Measurements from ENCODE around the gene GID4.

GID4 gene

DNA sequence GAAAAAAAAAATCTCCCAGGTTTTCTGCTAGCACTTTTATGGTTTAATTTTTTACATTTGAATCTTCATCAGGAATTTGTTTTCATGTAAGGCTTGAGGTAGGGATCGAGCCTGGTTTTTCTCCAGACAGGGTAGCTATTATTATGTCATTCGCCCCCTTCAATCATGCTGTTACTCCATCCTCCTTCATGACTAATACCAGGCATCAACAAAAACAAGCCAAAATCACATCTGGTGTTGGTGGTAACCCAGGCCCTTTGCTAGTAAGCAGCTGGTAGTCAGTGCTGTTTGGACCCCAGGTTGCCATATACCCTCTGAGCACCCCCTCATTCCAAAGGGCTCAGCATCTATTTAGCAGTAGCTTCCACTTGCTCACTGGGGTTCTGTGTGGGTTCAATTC is 37.0 kb upstream of the GID4 start:
- peaks cover 0 to 7% of the 10 kb centered on the region in 2 donors for H3K36me3 ChIP-seq (ENCODE audit: control insufficient read depth in 1 of 2, insufficient read depth in 2 of 2, low read length in 2 of 2)
- H3K4me3 ChIP-seq (ENCODE audit: low read depth in 1 of 2, low read length in 2 of 2) = no peak overlapping the region
- H3K4me1 ChIP-seq (ENCODE audit: control insufficient read depth in 1 of 2, insufficient read depth in 2 of 2, low read length in 2 of 2) = peaks cover 0 to 8% of the 10 kb centered on the region in 2 donors
- H3K27me3 ChIP-seq (ENCODE audit: control insufficient read depth in 1 of 2, insufficient read depth in 2 of 2, low read length in 2 of 2) = no peaks in the 10 kb centered on the region
- H3K27ac ChIP-seq (ENCODE audit: low read depth, low read length) = no peak overlapping the region
- H3K9me3 ChIP-seq (ENCODE audit: control insufficient read depth in 1 of 2, low read length in 2 of 2) = no peaks in the 10 kb centered on the region
- no peak overlapping the region for H3K9ac ChIP-seq (ENCODE audit: low read depth in 1 of 2, low read length in 2 of 2)

GRCh38 chr17:18004345-18004744 is 34.9 kb upstream of the GID4 start:
- Histone ChIP-seq H3K9me3 (ENCODE audit: control insufficient read depth in 1 of 2, low read length in 2 of 2) (no peaks in the 10 kb centered on the region), H3K27me3 (ENCODE audit: control insufficient read depth in 1 of 2, insufficient read depth in 2 of 2, low read length in 2 of 2) (no peaks in the 10 kb centered on the region), H3K9ac (ENCODE audit: low read depth in 1 of 2, low read length in 2 of 2) (no peak overlapping the region), H3K27ac (ENCODE audit: low read depth, low read length) (no peak overlapping the region), H3K4me1 (ENCODE audit: control insufficient read depth in 1 of 2, insufficient read depth in 2 of 2, low read length in 2 of 2) (peaks cover 0 to 8% of the 10 kb centered on the region in 2 donors), H3K4me3 (ENCODE audit: low read depth in 1 of 2, low read length in 2 of 2) (no peak overlapping the region), H3K36me3 (ENCODE audit: control insufficient read depth in 1 of 2, insufficient read depth in 2 of 2, low read length in 2 of 2) (peaks cover 0 to 12% of the 10 kb centered on the region in 2 donors)

DNA sequence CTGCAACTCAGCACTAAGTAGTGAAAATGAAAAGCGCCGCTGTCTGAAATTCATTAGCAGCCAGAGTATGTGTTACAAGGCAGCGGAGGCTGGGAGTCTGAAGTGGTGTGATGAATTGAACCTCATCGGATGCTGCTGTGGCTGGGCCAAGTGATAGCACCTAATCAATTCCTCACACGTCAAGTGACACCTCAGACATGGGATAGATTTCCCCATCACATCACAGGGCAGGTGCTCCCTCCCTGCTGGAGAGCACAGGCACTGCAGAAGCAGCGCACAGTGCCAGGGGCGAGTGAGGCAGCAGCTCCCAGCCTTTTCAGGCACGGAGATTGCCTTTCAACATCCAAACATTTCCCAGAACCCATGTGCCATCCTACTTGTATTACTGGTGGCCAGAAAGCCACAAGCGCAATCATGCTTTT is 34.3 kb upstream of the GID4 start:
- peaks cover 0 to 3% of the 10 kb centered on the region in 2 donors for H3K4me1 ChIP-seq (ENCODE audit: control insufficient read depth in 1 of 2, insufficient read depth in 2 of 2, low read length in 2 of 2)
- no peak overlapping the region for H3K4me3 ChIP-seq (ENCODE audit: low read depth in 1 of 2, low read length in 2 of 2)
- H3K27me3 ChIP-seq (ENCODE audit: control insufficient read depth in 1 of 2, insufficient read depth in 2 of 2, low read length in 2 of 2) = no peaks in the 10 kb centered on the region
- no peak overlapping the region for H3K27ac ChIP-seq (ENCODE audit: low read depth, low read length)
- H3K9ac ChIP-seq (ENCODE audit: low read depth in 1 of 2, low read length in 2 of 2) = no peak overlapping the region
- peaks cover 2 to 15% of the 10 kb centered on the region in 2 donors for H3K36me3 ChIP-seq (ENCODE audit: control insufficient read depth in 1 of 2, insufficient read depth in 2 of 2, low read length in 2 of 2)
- H3K9me3 ChIP-seq (ENCODE audit: control insufficient read depth in 1 of 2, low read length in 2 of 2) = no peaks in the 10 kb centered on the region

- no peaks in the 10 kb centered on the region for H3K4me1 ChIP-seq (ENCODE audit: control insufficient read depth in 1 of 2, insufficient read depth in 2 of 2, low read length in 2 of 2)
- no peak overlapping the region for H3K27ac ChIP-seq (ENCODE audit: low read depth, low read length)
- no peak overlapping the region for H3K4me3 ChIP-seq (ENCODE audit: low read depth in 1 of 2, low read length in 2 of 2)
- H3K36me3 ChIP-seq (ENCODE audit: control insufficient read depth in 1 of 2, insufficient read depth in 2 of 2, low read length in 2 of 2) = peaks cover 3 to 17% of the 10 kb centered on the region in 2 donors
- no peaks in the 10 kb centered on the region for H3K9me3 ChIP-seq (ENCODE audit: control insufficient read depth in 1 of 2, low read length in 2 of 2)
- no peaks in the 10 kb centered on the region for H3K27me3 ChIP-seq (ENCODE audit: control insufficient read depth in 1 of 2, insufficient read depth in 2 of 2, low read length in 2 of 2)
- no peak overlapping the region for H3K9ac ChIP-seq (ENCODE audit: low read depth in 1 of 2, low read length in 2 of 2)
Measured at GRCh38 chr17:18005496-18005895, 33.7 kb upstream of the GID4 start.

GRCh38 chr17:18006495-18007239 is 32.5 kb upstream of the GID4 start:
- Histone ChIP-seq H3K27me3 (ENCODE audit: control insufficient read depth in 1 of 2, insufficient read depth in 2 of 2, low read length in 2 of 2) (no peaks in the 10 kb centered on the region), H3K9me3 (ENCODE audit: control insufficient read depth in 1 of 2, low read length in 2 of 2) (no peaks in the 10 kb centered on the region), H3K4me3 (ENCODE audit: low read depth in 1 of 2, low read length in 2 of 2) (no peak overlapping the region), H3K27ac (ENCODE audit: low read depth, low read length) (no peak overlapping the region), H3K9ac (ENCODE audit: low read depth in 1 of 2, low read length in 2 of 2) (no peak overlapping the region), H3K4me1 (ENCODE audit: control insufficient read depth in 1 of 2, insufficient read depth in 2 of 2, low read length in 2 of 2) (no peaks in the 10 kb centered on the region), H3K36me3 (ENCODE audit: control insufficient read depth in 1 of 2, insufficient read depth in 2 of 2, low read length in 2 of 2) (peaks cover 3 to 23% of the 10 kb centered on the region in 2 donors)

GRCh38 chr17:18008496-18009268 is 30.5 kb upstream of the GID4 start:
- Histone ChIP-seq H3K36me3 (ENCODE audit: control insufficient read depth in 1 of 2, insufficient read depth in 2 of 2, low read length in 2 of 2) (peaks cover 3 to 24% of the 10 kb centered on the region in 2 donors), H3K27ac (ENCODE audit: low read depth, low read length) (no peak overlapping the region), H3K4me3 (ENCODE audit: low read depth in 1 of 2, low read length in 2 of 2) (no peak overlapping the region)

GRCh38 chr17:18009609-18010420 is 29.4 kb upstream of the GID4 start:
- Histone ChIP-seq H3K36me3 (ENCODE audit: control insufficient read depth in 1 of 2, insufficient read depth in 2 of 2, low read length in 2 of 2) (peaks cover 3 to 28% of the 10 kb centered on the region in 2 donors), H3K9ac (ENCODE audit: low read depth in 1 of 2, low read length in 2 of 2) (no peak overlapping the region)

More at GRCh38 chr17:18008496-18009268, 30.5 kb upstream of the GID4 start:
- Histone ChIP-seq H3K4me1 (ENCODE audit: control insufficient read depth in 1 of 2, insufficient read depth in 2 of 2, low read length in 2 of 2) (no peaks in the 10 kb centered on the region), H3K9me3 (ENCODE audit: control insufficient read depth in 1 of 2, low read length in 2 of 2) (no peaks in the 10 kb centered on the region), H3K27me3 (ENCODE audit: control insufficient read depth in 1 of 2, insufficient read depth in 2 of 2, low read length in 2 of 2) (no peaks in the 10 kb centered on the region), H3K9ac (ENCODE audit: low read depth in 1 of 2, low read length in 2 of 2) (no peak overlapping the region)

GRCh38 chr17:18011286-18011685 is 27.9 kb upstream of the GID4 start:
- Histone ChIP-seq H3K36me3 (ENCODE audit: control insufficient read depth in 1 of 2, insufficient read depth in 2 of 2, low read length in 2 of 2) (peaks cover 3 to 38% of the 10 kb centered on the region in 2 donors), H3K9ac (ENCODE audit: low read depth in 1 of 2, low read length in 2 of 2) (no peak overlapping the region), H3K27ac (ENCODE audit: low read depth, low read length) (no peak overlapping the region), H3K4me1 (ENCODE audit: control insufficient read depth in 1 of 2, insufficient read depth in 2 of 2, low read length in 2 of 2) (no peaks in the 10 kb centered on the region), H3K4me3 (ENCODE audit: low read depth in 1 of 2, low read length in 2 of 2) (no peak overlapping the region), H3K27me3 (ENCODE audit: control insufficient read depth in 1 of 2, insufficient read depth in 2 of 2, low read length in 2 of 2) (no peaks in the 10 kb centered on the region), H3K9me3 (ENCODE audit: control insufficient read depth in 1 of 2, low read length in 2 of 2) (no peaks in the 10 kb centered on the region)

More at GRCh38 chr17:18009609-18010420, 29.4 kb upstream of the GID4 start:
- no peak overlapping the region for H3K27ac ChIP-seq (ENCODE audit: low read depth, low read length)
- H3K9me3 ChIP-seq (ENCODE audit: control insufficient read depth in 1 of 2, low read length in 2 of 2) = no peaks in the 10 kb centered on the region
- no peak overlapping the region for H3K4me3 ChIP-seq (ENCODE audit: low read depth in 1 of 2, low read length in 2 of 2)
- H3K27me3 ChIP-seq (ENCODE audit: control insufficient read depth in 1 of 2, insufficient read depth in 2 of 2, low read length in 2 of 2) = no peaks in the 10 kb centered on the region
- no peaks in the 10 kb centered on the region for H3K4me1 ChIP-seq (ENCODE audit: control insufficient read depth in 1 of 2, insufficient read depth in 2 of 2, low read length in 2 of 2)

DNA sequence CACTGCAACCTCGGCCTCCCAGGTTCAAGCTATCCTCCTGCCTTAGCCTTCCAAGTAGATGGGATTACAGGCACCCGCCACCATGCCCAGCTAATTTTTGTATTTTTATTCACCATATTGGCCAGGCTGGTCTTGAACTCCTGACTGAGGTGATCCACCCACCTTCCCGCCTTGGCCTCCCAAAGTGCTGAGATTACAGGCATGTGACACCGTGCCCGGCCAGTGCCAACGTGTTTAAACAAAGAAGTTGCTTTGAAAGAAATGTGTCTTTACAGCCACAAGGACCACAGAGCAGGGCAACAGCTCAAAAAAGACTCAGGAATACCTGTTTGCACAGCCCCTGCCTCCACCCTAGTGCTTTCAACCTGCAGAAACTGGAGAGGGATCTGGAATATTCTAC is 25.2 kb upstream of the GID4 start:
- Histone ChIP-seq H3K36me3 (ENCODE audit: control insufficient read depth in 1 of 2, insufficient read depth in 2 of 2, low read length in 2 of 2) (peaks cover 3 to 39% of the 10 kb centered on the region in 2 donors), H3K9me3 (ENCODE audit: control insufficient read depth in 1 of 2, low read length in 2 of 2) (no peaks in the 10 kb centered on the region), H3K9ac (ENCODE audit: low read depth in 1 of 2, low read length in 2 of 2) (no peak overlapping the region), H3K27ac (ENCODE audit: low read depth, low read length) (no peak overlapping the region), H3K4me1 (ENCODE audit: control insufficient read depth in 1 of 2, insufficient read depth in 2 of 2, low read length in 2 of 2) (no peaks in the 10 kb centered on the region), H3K27me3 (ENCODE audit: control insufficient read depth in 1 of 2, insufficient read depth in 2 of 2, low read length in 2 of 2) (no peaks in the 10 kb centered on the region), H3K4me3 (ENCODE audit: low read depth in 1 of 2, low read length in 2 of 2) (no peak overlapping the region)

All from duodenal mucosa (tissue), 2 donors.